GM13977 (cell line): Measurements from ENCODE around the gene PRKCA.

Experiments
- DNase-seq: peaks from one replicate; pipeline ENCODE4 v3.0.0; 2012; ENCODE audit warnings: low spot score
- CTCF ChIP-seq: IDR thresholded peaks from 2 replicates; pipeline ENCODE4 v1.5.1; 2012; ENCODE audit warnings: mild to moderate bottlenecking, control low read depth; ENCODE audit not compliant: insufficient read depth; ENCODE audit errors: extremely low read depth, missing control alignments
- in situ Hi-C: fragments of 300-500 bp; cut with MboI; formaldehyde crosslinking; loops from one replicate; pipeline ENCODE4 v1.12.0; 2022; ENCODE audit warnings: low sequenced_read_pairs, low pct_unique_long_range_greater_than_20kb, mixed read lengths, inconsistent platforms; ENCODE audit not compliant: unreplicated experiment

Gene PRKCA

GRCh38 chr17:66847704-66848103 is 545.3 kb downstream of the PRKCA start:
- TF ChIP-seq CTCF: no peak
- no peak for DNase-seq
- in situ Hi-C loops: no loop called here

GRCh38 chr17:66848496-66848895 is 546.1 kb downstream of the PRKCA start:
- TF ChIP-seq CTCF: no peak
- in situ Hi-C loops: no loop called here

GRCh38 chr17:66849032-66849655 is 546.7 kb downstream of the PRKCA start:
- DNase-seq: no peak
- no peak for TF ChIP-seq CTCF
- in situ Hi-C loops: no loop called here

More at GRCh38 chr17:66848496-66848895, 546.1 kb downstream of the PRKCA start:
- no peak for DNase-seq

- no peak for DNase-seq
- in situ Hi-C loops: no loop called here
- no peak for TF ChIP-seq CTCF
These were observed 547.6 kb downstream of the PRKCA start for GRCh38 chr17:66849851-66850580.

DNA sequence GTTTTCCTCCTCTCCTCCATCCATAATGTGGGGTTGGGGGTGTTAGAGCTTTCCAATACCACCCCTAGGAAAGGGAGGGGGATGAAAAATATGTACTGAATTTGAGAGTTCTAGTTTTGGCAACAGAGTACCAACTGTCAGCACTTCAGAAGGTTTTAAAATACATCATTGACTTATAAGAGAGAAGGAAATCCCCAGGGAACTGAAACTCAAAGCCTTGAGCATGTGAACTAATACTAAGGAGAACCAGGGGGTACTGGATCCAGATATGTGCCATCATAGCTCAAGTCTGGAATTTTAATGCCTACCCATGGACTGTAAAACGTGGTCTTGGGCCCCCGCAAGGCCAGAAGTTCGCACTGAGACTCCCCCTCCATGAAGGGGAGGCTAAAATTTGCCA is 548.3 kb downstream of the PRKCA start:
- in situ Hi-C loops: no loop called here
- TF ChIP-seq CTCF: no peak
- DNase-seq: no peak

DNA sequence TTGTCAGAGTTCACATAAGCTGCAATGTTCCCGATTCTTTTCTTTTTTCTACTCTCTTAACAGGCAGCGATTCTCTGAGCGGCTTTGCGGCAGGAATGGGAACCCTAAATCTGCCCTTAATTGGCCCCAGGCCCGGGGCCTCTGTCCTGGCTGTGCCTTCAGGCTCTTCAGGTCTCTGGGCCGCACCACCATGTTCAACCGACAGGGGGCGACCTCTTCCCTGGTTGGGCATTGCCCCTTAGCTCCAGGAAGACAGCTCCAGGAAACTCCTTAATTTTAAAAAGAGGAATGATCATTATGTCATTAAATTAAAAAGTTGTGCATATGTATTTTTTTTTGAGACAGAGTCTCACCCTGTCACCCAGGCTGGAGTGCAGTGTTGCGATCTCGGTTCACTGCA is 552.8 kb downstream of the PRKCA start:
- in situ Hi-C loops: no loop called here
- peak; percentile 38 for TF ChIP-seq CTCF
- DNase-seq: no peak
